Measurements from ENCODE around the gene HERC2.

Gene HERC2

GRCh38 chr15:28132524-28133275 lies 189.3 kb downstream of the HERC2 start:
- no peak overlapping the region for H3K27ac ChIP-seq (ENCODE audit: low read length)

GRCh38 chr15:28131946-28132345 lies 190.0 kb downstream of the HERC2 start:
- ATAC-seq (ENCODE audit: insufficient read depth, low read depth) (no peak), DNase-seq (no peak)
- TF ChIP-seq CTCF (IDR thresholded peaks at IDR 0.05; ENCODE audit: borderline replicate concordance, extremely low read depth, low read length, poor library complexity, severe bottlenecking) = no peak
- no peaks in the 10 kb centered on the region for H3K79me2 ChIP-seq (ENCODE audit: insufficient read depth, low read length)
- no peak overlapping the region for H3K4me3 ChIP-seq (ENCODE audit: low read depth in 1 of 2, low read length in 2 of 2)
- H3K4me2 ChIP-seq (ENCODE audit: insufficient read depth, low read length) = no peak overlapping the region
- no peak overlapping the region for H2AFZ ChIP-seq (ENCODE audit: low read depth, low read length)
- H3K27ac ChIP-seq (ENCODE audit: low read length) = no peak overlapping the region
- H3K9ac ChIP-seq (ENCODE audit: low read depth, low read length) = no peak overlapping the region
- H3K36me3 ChIP-seq (ENCODE audit: insufficient read depth, low read length) = peaks cover 72% of the 10 kb centered on the region
- no peaks in the 10 kb centered on the region for H3K27me3 ChIP-seq (ENCODE audit: insufficient read depth, low read length, poor library complexity)
- H3K4me1 ChIP-seq (ENCODE audit: insufficient read depth, low read length) = no peaks in the 10 kb centered on the region
- 0 out of 2 replicates have a peak, but pooled peaks cover 5% of the 10 kb centered on the region for H4K20me1 ChIP-seq (ENCODE audit: insufficient read depth, low read length)
- no peaks in the 10 kb centered on the region for H3K9me3 ChIP-seq (ENCODE audit: insufficient read depth, low read length, severe bottlenecking)

More at GRCh38 chr15:28132524-28133275, 189.3 kb downstream of the HERC2 start:
- H3K36me3 ChIP-seq (ENCODE audit: insufficient read depth, low read length) = peaks cover 64% of the 10 kb centered on the region
- DNase-seq = no peak
- H3K79me2 ChIP-seq (ENCODE audit: insufficient read depth, low read length) = no peaks in the 10 kb centered on the region
- TF ChIP-seq CTCF (IDR thresholded peaks at IDR 0.05; ENCODE audit: borderline replicate concordance, extremely low read depth, low read length, poor library complexity, severe bottlenecking) (no peak), EZH2 (IDR thresholded peaks at IDR 0.05; ENCODE audit: borderline replicate concordance, low read depth, low read length, severe bottlenecking) (no peak)
- no peaks in the 10 kb centered on the region for H4K20me1 ChIP-seq (ENCODE audit: insufficient read depth, low read length)
- no peak overlapping the region for H3K4me2 ChIP-seq (ENCODE audit: insufficient read depth, low read length)
- H3K4me1 ChIP-seq (ENCODE audit: insufficient read depth, low read length) = no peaks in the 10 kb centered on the region
- H3K9me3 ChIP-seq (ENCODE audit: insufficient read depth, low read length, severe bottlenecking) = no peaks in the 10 kb centered on the region
- H3K4me3 ChIP-seq (ENCODE audit: low read depth in 1 of 2, low read length in 2 of 2) = no peak overlapping the region
- no peaks in the 10 kb centered on the region for H3K27me3 ChIP-seq (ENCODE audit: insufficient read depth, low read length, poor library complexity)
- no peak overlapping the region for H2AFZ ChIP-seq (ENCODE audit: low read depth, low read length)
- ATAC-seq (ENCODE audit: insufficient read depth, low read depth) = no peak
- no peak overlapping the region for H3K9ac ChIP-seq (ENCODE audit: low read depth, low read length)

GRCh38 chr15:28131400-28131799 lies 190.6 kb downstream of the HERC2 start:
- Histone ChIP-seq H3K36me3 (ENCODE audit: insufficient read depth, low read length) (peaks cover 75% of the 10 kb centered on the region), H3K9me3 (ENCODE audit: insufficient read depth, low read length, severe bottlenecking) (no peaks in the 10 kb centered on the region), H4K20me1 (ENCODE audit: insufficient read depth, low read length) (0 out of 2 replicates have a peak, but pooled peaks cover 6% of the 10 kb centered on the region), H3K4me2 (ENCODE audit: insufficient read depth, low read length) (no peak overlapping the region), H2AFZ (ENCODE audit: low read depth, low read length) (no peak overlapping the region), H3K27me3 (ENCODE audit: insufficient read depth, low read length, poor library complexity) (no peaks in the 10 kb centered on the region), H3K27ac (ENCODE audit: low read length) (no peak overlapping the region), H3K9ac (ENCODE audit: low read depth, low read length) (no peak overlapping the region), H3K79me2 (ENCODE audit: insufficient read depth, low read length) (no peaks in the 10 kb centered on the region), H3K4me3 (ENCODE audit: low read depth in 1 of 2, low read length in 2 of 2) (no peak overlapping the region), H3K4me1 (ENCODE audit: insufficient read depth, low read length) (no peaks in the 10 kb centered on the region)
- TF ChIP-seq EZH2 (IDR thresholded peaks at IDR 0.05; ENCODE audit: borderline replicate concordance, low read depth, low read length, severe bottlenecking) (no peak), CTCF (IDR thresholded peaks at IDR 0.05; ENCODE audit: borderline replicate concordance, extremely low read depth, low read length, poor library complexity, severe bottlenecking) (no peak)
- ATAC-seq (ENCODE audit: insufficient read depth, low read depth) (no peak), DNase-seq (no peak)

Measured in DND-41 (cell line).